Right ventricle myocardium inferior (tissue), 1 donor: ENCODE results near the gene AMER3. TPM values are rescaled to one million over a fixed set of nuclear protein-coding genes. Genes with fewer than 3 reads are reported as not detected.

ENCODE experiments used
- ATAC-seq: fragments of 200-7000 bp; cut with Tn5 transposase; one replicate; pipeline ENCODE4 v1.9.1; 2020; ENCODE audit warnings: mild to moderate bottlenecking, moderate library complexity
- DNase-seq: peaks from one replicate; pipeline ENCODE4 v3.0.0; 2021; ENCODE audit errors: missing footprints
- intact Hi-C: fragments of 100-400 bp; cut with DNase I; formaldehyde crosslinking; loops from one replicate; pipeline ENCODE4 v1.11.0; 2022
- total RNA-seq: library from RNA; stranded (reverse); fragmentation: NEBNext Ultra II Directional; extraction: Animal tissue kit (Norgen Biotek cat#: 25700); gene quantifications from one replicate; pipeline ENCODE4 v1.2.1, GENCODE V29; 2021
- donor health status: DM: no; HTN: yes; CAD: no; lungs with severe emphysema.

AMER3 gene
- total RNA-seq, 1 donor from 2014 or later: not detected

DNA sequence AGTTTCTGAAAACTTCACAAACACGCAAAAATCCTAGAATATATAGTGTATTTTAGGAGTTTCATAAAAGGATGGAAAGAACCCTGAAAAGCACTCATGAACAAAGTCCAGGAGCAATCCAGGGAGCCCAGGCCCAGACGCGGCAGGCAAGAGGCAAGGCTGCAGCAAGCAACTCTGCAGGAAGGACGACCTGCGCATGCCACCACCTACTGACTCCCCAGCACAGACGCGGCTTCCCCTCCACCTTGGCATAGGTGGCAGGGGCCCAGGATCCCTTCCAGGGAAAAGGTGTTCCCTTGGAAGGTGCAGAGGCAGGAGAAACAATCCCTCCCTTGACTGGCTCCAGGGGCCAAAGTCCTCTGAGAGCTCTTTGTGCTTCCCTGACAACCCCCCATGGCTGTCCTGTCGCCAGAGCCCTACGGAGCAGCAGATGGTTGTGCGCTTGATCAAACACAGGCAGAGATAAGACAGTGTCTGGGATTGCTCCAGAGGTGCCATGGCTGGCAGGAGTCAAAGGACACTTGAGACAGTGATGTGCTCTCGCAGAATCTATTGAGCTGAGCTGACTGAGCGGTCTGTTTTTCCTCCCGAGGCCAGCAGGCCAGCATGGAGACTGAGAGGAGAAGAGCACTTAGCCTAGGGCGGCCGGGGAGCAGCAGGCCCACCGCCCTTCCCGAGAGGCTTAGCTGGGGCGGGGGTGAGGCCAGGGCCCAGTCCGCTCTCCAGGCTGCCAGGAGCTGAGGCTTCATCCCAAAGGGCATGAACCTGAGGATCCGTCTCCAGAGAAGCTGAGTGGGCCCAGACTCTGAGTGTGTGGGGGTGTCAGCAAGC, 10.8 kb upstream of the AMER3 start:
- intact Hi-C loops: no loop called here
- ATAC-seq (peak; percentile 89), DNase-seq (no peak)

DNA sequence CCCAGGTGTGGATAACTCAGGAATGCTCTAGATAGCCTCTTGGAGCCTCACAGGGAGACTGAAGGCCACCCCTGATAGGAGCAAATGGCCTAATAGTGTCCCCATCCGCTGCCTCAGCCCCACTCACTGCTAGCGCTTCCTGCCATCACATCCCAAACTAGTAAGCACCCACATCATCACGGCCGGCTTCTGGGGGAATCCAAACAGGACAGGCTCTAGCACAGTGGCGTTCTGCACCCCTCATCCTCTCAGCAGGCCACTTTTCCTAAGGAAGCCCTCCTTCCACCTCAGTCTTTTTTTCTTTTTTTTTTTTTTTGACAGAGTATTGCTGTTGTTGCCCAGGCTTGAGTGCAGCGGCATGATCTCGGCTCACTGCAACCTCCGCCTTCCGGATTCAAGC, 6.3 kb upstream of the AMER3 start:
- DNase-seq (no peak), ATAC-seq (no peak)
- intact Hi-C loops: no loop called here

DNA sequence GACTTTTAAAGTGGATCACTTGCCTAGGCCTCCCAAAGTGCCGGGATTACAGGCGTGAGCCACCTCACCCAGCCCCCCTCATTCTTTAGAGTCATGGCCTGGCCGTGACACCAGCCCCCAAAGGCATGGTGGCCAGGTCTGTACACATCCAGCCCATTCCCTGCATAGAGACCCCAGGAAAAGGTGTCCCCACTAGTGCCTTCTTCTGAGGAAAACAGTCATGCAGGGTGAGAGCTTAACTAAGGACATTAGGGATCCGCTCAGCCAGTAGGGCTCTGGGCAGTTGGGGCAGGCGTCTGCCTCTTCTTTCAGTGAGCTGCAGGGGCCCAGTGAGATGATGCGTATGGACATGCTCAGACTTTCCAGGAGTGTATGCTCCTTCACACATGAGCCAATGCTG, 5.7 kb upstream of the AMER3 start:
- intact Hi-C loops: no loop called here
- DNase-seq: no peak
- no peak for ATAC-seq

DNA sequence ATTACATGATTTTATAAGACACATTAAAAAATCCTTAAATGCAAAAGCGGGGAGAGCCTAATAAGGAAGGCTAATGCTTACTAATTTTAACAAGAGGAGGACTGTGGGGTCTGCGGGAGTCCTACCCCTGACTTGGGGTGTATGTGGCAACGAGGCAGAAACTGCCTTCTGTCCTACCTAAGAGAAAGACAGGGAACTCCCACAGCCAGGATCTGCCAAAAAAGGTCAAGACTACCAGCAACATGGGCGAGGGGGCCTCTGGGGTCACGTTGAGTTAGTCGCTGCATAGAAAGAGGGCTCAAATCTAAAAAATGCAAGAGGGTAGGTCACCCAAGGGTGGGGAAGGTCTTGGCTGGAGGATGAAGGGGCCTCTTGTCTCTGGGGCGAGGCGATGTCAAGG, 529 bp upstream of the AMER3 start:
- intact Hi-C loops: no loop called here
- ATAC-seq: no peak
- no peak for DNase-seq

DNA sequence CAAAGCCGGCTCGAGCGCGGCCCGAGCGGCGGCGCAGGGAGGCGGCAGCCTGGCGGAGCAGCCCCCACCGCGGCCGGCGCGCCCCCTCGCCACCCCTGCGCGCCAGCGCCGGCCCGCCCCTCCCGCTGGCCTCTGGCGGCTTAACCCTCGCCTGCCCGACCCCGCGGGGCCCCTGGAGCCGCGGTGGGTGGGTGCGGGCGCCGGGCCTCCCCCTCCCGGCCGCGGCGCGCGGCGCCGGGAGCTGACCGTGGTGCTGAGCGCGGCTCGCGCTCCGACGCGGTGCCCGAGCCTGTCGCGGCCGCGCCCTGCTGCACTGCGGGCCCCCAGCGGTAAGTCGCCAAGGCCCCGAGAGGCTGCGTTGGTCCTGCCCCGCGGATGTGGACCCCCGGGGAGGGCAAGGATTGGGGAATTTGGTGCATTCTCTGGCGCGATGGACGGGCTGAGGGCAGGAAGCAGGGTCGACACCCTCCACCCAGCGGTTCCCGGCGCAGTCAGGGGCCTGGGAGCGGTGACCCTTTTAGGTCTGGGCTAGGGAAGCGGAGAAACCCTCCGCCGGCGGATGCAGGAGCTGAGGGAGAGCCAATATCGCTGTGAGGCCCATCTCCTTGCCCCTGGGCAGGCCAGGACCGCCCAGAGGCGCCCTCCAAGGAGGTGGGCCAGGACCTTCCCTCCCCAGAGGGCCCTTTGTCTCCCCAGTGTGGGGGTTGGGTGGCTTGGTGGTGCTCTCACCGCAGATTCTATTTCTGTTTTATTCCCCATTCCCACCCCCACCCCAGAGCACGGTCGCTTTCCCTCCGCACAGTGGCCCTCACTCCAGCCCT, 923 bp downstream of the AMER3 start:
- intact Hi-C loops: no loop called here
- DNase-seq: no peak
- peak; percentile 67 for ATAC-seq

DNA sequence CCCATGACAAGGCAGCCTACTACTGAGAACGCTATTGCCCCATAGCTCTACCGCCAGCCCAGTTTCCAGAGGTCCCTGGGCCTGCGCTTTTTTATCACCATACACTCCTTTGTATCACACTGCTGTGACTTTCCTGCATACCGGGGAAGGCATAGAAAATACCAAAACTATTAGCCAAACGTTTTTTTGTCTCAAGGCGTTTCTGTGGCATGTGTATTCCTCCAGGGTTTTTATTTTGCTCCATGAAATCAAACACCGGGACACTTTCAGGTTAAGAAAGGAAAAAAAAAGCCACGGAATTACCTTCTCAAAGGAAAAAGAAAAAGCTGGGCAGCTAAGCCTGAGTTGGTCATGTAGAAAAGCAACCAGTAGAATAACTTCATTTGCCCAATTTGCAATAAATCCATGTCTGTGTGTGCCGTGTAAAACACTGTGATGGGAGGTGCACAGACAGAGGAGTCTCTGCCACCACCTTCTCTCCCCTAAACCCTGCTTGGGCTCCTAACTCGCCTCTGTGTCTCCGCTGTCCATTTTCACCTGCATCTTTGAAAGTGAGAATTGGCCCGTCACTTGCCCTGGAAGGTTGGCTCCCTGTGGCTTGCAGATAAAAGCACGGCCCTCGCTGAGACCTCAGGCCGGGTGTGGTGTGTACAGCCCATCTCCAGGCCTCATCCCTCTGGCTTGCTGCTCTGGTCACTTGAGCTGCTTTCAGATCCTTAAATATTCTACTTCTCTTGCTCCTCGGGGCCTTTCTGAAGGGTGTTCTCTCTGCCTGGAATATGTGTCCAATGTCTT, 1.7 kb downstream of the AMER3 start:
- intact Hi-C loops: no loop called here
- no peak for ATAC-seq
- DNase-seq: no peak

DNA sequence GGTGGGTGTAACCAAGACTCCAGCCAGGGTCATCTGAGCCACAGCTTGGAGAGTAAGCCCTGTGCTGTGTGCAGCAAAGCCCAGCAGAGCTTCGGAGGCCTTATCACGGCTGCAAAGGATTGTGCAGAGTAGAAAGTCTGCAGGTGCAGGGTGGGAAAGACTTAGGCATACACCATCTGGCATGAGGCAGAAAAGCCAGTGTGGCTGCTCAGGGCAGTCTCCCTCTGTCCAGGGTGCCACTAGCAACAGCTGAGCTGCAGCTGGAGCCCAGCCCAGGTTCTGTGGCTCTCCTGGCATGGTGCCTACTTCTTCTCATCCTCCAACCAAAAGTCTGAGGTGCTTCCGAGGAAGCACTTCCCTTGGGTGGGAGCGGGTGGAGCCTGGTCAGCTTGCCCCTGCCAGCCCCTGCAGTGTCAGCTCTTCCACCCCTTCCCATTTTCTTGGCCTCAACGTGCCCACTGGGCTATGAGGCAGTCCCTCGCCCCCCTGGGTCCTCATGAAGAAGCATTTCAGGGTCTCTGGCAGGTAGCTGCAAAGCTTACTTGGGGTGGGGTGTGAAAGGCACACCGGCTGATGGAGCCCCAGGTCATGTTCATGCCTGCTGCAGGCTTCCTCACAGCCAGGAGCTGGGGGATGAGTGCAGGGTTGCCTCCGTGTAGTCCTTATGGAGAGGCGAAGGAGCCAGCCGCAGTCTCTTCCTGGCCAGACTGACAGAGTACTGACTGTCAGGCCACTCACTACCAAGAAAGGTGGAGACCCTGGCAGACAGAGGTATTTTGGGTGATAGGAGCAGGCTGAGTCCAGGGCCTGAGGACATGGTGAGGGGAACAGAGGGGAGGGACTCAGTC, 4.8 kb downstream of the AMER3 start:
- intact Hi-C loops: no loop called here
- ATAC-seq (no peak), DNase-seq (no peak)

DNA sequence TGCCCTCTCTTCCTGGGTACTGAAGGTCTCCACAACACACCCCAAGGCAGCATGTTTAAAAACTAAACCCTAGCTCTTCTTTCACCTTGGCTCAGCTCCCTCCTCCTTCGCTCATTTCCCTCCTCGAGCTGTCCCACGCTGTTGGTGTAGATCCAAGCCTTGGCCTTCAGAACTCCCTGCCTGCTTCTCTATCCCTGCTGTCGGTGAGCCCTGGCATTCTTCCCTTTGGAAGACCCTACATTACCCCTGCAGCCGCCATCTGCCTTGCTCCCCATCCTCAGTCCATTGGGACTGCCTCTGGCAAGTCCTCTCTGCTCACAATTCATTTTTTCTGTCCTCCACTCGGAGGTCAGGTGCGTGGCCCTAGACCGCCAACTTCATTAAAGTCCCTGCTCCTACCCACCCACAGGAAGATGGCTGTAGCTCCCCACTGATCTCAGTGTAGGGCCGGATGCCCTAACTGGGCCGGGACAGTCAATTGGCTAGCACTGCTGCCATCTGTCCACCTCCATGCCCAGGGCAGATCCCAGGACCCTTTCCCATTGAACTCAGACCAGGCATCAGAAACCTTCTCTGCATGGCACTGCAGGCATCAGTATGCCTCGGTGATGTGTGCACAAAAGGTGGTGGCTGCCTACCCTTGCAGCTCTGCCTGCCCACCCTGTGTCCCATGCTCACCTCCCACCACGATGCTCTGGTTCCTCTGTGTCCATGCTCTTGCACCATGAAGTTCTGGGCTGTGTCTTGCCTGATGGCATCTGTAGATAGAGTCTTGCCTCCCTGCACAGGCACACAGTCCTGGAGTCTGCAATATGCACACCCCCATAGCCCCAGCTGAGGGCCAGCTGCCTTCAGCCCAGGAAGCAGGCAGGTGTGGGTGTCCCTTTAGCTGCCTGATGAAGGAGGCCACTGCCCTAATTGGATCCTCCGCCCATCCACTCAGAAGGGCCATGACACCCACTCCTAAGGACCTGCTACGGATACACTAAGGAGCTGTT, 5.7 kb downstream of the AMER3 start:
- ATAC-seq: no peak
- intact Hi-C loops: no loop called here
- DNase-seq: no peak

DNA sequence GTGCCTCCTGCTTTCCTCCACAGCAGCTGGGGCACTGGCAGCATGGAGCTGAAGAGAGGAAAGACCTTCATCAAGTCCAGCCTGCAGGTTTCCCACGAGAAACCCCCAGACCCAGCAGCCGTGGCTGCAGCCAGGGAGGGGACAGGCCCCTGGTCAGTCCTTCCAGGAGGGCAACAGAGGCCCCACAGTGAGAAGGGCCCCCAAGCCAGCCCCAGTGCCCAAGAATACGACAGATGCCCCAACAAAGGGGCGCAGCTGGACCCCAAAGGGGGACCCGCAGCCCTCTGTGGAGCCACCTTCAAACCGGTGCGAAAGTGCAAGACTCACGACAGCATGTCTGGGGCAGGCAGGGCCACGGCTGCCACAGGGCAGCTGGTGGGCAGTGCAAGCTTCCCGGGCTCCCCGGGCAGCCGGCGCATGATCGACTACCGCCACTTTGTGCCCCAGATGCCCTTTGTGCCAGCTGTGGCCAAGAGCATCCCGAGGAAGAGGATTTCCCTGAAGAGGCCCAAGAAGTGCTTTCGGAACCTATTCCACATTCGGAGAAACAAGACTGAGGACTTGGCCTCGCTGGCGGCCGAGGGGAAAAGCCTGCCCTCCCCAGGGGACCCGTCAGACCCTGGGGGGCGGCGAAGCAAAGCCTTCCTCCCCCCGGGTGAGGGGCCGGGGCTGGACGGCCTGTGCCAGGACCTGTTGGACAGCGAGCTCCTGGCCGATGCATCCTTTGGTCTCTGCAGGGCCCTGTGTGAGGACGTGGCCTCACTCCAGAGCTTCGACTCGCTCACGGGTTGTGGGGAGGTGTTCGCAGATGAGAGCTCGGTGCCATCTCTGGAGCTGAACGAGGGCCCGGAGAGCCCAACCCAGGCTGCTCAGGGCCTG, 6.9 kb downstream of the AMER3 start:
- intact Hi-C loops: no loop called here
- ATAC-seq: no peak
- no peak for DNase-seq

DNA sequence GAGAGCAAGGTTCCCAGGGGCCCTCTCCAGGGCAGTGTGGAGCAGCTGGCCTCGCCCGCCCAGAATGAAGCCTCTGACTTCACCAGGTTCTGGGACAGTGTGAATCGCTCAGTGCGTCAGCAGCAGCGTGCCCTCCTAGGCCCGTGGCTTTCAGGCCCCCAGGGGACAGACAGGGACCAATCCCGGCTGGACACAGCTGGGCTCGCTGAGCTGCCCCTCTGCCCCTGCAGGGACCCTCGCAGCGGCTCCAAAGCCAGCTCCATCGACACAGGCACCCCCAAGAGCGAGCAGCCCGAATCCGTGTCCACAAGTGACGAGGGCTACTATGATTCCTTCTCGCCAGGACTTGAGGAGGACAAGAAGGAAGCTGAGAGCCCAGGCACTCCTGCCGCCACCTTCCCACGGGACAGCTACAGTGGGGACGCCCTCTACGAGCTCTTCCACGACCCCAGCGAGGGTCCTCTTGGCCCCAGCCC, 7.6 kb downstream of the AMER3 start:
- ATAC-seq: no peak
- no peak for DNase-seq
- intact Hi-C loops: no loop called here

DNA sequence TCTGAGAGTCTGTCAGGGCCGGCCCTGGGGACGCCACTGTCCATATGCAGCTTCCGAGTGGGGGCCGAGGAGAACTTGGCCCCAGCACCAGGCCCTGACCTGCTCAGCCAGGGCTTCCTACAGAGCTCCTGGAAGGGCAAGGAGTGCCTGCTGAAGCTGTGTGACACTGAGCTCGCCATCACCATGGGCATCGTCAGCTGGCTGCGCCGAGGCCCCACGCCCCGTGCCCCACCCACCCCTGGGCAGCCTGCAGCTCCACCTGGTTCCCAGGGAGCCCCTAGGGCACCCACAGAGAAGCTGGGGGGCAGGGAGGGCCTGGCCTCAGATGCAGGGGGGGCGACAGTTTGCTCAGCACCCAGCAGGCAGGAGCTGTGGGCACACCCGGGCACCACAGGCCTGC, 8.1 kb downstream of the AMER3 start:
- ATAC-seq (no peak), DNase-seq (no peak)
- intact Hi-C loops: no loop called here

DNA sequence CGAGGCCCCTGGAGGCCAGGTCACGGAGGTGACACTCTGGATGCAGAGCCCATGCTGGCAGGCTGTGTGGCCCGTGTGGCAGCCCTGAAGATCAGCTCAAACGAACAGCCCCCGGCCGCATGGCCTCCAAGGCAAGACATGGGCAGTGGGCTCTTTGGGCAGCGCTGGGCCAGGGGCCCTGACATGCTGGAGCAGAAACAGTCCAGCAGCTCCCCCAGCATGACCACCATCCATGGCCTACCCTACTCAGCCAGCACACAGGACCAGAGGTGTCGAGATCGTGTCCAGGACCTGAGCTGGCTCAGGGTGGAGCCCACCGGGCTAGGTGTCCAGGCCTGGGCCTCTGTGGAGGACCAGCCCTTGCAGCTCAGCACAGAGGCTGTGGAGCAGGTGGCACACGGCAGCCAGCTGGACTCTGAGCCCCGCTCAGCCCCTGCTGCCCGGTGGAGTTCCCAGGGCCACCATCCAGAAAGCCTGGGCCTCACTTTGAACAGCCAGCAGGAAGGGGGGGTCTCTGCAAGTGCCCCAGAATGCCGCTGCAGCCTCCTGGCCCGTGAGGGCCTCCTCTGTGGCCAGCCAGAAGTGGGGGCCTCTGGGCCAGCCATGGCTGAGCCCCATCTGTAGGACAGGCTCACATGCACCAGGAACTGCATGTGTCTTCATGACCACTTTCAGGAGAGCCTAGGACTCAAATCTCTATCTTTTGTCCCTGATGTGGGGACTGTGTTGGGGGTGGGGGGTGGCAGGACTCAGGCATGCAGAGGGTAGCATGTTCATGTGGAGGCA, 8.9 kb downstream of the AMER3 start:
- intact Hi-C loops: no loop called here
- no peak for ATAC-seq
- DNase-seq: no peak

DNA sequence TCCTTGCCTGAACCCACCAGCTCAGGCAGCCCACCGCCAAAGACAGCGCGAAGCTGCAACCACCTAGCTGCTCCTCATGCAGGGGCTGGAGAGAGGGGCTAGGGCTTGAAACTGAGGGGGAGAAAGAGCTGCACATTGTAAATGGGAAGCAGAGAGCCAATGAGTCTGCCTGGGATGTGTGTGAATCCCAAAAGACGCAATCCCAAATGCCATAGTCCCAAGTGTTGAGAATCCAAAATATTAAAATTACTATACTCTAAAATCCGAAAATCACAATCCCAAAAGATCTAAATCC, 9.4 kb downstream of the AMER3 start:
- no peak for ATAC-seq
- intact Hi-C loops: no loop called here
- no peak for DNase-seq

DNA sequence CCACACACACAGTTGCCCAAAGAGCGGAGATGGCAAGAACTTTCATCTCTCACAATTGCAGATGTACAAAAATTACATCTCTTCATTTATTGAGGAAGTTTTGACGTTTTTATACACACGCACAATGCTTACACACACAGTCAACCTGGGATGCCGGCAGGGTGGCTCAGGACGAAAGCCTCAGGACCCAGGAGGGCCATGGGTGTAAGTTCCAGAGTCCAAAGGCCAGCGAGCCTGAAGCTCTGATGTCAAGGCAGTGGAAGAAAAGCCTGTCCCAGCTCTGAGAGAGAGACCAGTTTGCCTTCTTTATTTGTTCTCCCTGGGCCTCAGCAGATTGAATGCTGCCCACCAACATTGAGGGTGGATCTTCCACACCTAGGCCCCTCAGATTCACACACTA, 10.1 kb downstream of the AMER3 start:
- intact Hi-C loops: no loop called here
- ATAC-seq: no peak
- DNase-seq: no peak

DNA sequence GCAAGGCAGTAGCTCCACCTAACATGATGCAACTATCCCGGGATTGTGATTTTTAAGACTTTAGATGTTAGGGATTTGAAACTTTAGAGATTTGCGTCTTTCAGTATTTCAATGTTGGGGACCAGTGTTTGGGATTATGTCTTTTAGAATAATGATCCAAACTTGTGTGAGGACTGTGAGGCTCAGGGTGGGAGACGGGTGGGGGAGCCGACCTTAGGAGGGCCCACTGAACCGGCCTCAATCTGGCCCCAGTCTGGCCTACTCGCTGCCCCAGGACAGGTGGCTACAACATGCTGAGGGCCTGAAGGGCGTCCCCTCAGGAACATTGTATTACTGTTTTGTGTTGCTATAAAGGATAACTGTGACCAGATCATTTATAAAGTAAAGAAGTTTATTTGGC, 10.7 kb downstream of the AMER3 start:
- ATAC-seq (no peak), DNase-seq (no peak)
- intact Hi-C loops: no loop called here
